Activated T-cell treated with anti-CD3 and anti-CD28 coated beads for 4 hours (primary cell): ENCODE measurements around the gene KRTAP10-8.
"Not testable (repeated sequence)": the region's sequence is repeated elsewhere in the genome, so short reads cannot be mapped to it uniquely, and the experiment has no call there.

Source experiments
- DNase-seq: peaks from one replicate; pipeline ENCODE4 v3.0.0-alpha.2; 2020

KRTAP10-8 gene

GRCh38 chr21:44600118-44600978 is 11.5 kb upstream of the KRTAP10-8 start, which contains the start of gene KRTAP10-7:
Gene KRTAP10-7 (plus strand): TSS chr21:44600597. CDS start chr21:44600622, 25 bp downstream.
- not testable (repeated sequence) for DNase-seq

DNA sequence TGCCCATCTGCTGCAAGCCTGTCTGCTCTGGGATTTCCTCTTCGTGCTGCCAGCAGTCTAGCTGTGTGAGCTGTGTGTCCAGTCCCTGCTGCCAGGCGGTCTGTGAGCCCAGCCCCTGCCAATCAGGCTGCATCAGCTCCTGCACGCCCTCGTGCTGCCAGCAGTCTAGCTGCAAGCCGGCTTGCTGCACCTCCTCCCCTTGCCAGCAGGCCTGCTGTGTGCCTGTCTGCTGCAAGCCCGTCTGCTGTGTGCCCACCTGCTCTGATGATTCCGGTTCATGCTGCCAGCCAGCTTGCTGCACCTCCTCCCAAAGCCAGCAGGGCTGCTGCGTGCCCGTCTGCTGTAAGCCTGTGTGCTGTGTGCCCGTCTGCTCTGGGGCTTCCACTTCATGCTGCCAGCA is 10.8 kb upstream of the KRTAP10-8 start:
- DNase-seq, result not testable (repeated sequence)

DNA sequence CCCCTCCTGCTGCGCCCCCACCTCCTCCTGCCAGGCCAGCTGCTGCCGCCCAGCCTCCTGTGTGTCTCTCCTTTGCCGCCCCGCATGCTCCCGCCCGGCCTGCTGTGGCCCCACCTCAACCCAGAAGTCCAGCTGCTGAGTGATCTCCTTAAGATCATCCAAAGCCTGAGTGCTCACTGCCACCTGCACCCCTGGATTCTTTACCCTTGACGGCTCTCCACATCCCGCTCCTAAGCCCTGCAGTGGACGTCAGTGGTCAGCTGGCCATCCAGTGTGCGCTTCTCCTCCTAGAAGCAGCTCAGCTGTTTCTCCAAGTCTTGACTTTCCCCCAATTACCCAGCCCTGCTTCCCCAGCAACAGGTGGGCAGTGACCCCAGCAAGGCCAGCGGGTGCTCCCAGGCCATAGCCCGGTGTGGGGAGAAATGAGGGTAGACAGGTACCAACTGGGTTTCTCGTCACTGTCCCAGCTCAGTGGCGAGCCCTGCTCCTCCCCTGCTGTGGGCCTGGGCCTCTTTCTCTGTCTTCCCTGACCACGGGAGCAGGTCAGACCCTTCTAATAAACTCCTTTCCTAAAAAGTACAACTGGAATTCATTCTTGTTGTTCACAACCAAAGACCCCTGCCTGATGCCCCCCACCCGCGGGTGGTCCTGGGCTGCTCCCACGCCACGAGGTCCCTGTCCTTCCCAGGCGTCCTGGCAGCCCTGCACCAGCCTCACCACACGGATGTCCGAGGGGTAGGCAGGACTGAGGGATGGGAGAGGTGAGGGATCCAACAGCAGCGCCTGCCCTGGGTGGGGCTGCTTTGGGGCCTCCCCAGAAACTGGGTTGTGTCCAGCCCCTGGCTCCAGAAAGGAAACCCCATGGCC is 10.1 kb upstream of the KRTAP10-8 start:
- no peak for DNase-seq

- DNase-seq, result no peak
These were observed 9.4 kb upstream of the KRTAP10-8 start for GRCh38 chr21:44602463-44602850.

GRCh38 chr21:44603109-44603875 is 8.6 kb upstream of the KRTAP10-8 start:
- DNase-seq, result no peak

DNA sequence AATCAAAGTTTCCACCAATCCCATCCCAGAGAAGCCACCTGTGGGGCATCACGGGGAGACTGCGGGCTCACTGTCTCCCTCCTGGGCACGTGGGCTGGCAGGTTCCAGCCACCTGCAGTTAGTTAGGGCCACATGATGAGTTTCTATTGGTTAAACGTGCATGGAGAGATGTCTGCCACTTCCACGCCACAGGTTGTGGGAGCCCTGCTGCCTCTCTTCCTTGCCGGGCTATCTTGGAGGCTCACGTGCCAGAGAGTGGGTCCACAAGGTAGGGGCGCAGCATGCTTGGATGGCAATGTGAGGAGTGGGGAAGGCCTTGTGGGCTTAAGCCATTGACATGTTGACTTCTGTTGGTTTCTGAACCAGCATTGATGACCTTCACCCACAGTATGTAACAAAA is 8.0 kb upstream of the KRTAP10-8 start:
- DNase-seq, result no peak

- no peak for DNase-seq
These were observed 5.4 kb upstream of the KRTAP10-8 start for GRCh38 chr21:44606495-44606894.

DNA sequence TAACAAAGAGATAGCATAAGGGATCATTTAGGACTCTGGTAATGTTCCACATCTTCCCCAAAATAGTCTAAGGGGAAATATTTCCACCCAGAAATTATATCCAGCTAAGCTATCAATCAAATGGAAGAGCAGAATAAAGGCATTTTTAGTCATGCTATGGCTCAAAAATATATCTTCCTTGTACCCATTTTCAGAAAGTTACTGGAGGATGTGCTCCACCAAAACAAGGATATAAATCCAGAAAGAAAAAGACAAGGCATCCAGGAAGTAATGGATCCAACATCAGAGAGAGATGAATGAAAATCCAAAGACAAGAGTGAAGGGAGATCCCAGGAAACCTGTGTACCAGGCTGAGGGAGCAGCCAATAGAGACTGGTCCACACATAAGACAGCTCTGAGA is 2.7 kb upstream of the KRTAP10-8 start:
- no peak for DNase-seq

GRCh38 chr21:44610157-44610843 is 1.6 kb upstream of the KRTAP10-8 start:
- DNase-seq, result not testable (repeated sequence)

DNA sequence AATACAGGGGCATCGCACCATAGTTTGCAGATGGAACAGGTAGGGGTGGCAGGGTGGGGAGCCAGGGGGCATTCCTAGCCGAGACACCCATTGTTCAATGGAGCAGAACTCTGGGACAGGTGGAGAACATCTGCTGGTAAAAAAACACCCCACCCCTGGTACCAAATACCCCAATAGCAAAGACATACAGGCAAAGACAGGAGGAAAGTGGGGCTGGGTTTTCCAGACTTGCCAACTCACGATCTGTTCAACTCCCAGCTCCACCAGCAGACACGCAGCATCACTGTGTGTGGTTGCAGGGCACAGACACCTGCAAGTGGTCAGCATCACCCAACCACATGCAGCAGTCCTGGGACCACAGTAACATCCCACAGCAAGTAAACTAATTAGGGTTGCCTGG is 328 bp upstream of the KRTAP10-8 start:
- DNase-seq, result no peak

DNA sequence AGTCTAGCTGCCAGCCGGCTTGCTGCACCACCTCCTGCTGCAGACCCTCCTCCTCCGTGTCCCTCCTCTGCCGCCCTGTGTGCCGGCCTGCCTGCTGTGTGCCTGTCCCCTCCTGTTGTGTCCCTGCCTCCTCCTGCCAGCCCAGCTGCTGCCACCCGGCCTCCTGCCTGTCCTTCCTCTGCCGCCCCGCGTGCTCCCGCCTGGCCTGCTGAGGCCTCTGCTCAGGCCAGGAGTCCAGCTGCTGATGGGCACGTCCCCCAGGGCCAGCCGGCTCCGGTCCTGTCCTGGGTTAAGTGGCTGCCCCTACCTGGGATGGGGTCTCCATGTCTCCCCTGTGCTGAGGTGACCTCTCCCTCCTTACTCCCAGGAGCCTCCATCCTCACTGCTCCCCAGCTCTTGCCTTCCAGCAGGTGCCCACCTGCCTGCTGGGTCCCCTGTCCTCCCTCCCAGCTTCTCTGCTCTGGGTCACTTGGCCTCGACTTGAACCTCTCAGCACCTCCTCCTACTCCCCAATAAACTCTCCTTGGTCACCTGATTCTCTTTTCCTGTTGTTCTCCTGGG is 870 bp downstream of the KRTAP10-8 start:
- no peak for DNase-seq

DNA sequence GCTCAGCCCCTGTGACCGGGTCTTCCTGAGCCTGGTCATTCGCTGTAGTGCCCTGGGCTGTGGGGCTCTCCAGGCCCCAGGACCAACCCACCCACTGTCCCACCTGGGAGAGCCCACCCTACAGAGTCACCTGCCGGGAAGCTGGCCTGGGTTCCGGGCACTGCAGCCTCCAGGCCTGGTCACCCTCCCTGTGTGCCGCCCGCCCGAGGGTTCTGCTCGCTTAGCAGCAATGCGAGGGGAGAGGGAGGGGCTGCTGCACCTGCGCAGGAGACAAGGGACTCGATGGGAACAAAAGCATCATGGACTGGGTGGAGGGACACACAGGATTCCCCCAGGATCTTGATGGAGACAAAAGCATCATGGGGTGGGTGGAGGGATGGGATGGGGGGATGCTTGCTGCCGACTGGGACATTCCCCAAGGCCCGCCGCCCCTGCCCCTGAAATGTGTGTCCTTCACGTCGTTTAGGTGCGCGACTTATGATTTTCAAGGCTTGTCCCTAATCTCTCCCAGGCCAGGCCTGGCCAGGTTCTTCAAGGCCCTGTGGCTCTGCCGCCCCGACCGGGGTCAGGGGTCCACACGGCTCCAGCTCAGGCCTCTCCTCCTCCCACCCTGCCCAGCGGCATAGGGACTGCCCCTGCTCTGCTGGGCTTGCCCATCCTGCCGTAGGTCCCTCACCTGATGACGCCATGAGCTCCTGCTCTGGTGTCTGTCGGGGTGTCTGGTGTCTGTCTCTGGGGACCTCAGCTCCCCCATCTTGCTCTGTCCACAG is 1.7 kb downstream of the KRTAP10-8 start:
- no peak for DNase-seq

- no peak for DNase-seq
These were observed 2.3 kb downstream of the KRTAP10-8 start for GRCh38 chr21:44614161-44614631.

GRCh38 chr21:44614961-44615391 is 3.1 kb downstream of the KRTAP10-8 start:
- DNase-seq, result no peak

GRCh38 chr21:44615466-44615865 is 3.6 kb downstream of the KRTAP10-8 start:
- DNase-seq, result no peak

- DNase-seq, result no peak
These were observed 4.2 kb downstream of the KRTAP10-8 start for GRCh38 chr21:44615911-44616590.

GRCh38 chr21:44616591-44616926 is 4.7 kb downstream of the KRTAP10-8 start:
- DNase-seq, result no peak

DNA sequence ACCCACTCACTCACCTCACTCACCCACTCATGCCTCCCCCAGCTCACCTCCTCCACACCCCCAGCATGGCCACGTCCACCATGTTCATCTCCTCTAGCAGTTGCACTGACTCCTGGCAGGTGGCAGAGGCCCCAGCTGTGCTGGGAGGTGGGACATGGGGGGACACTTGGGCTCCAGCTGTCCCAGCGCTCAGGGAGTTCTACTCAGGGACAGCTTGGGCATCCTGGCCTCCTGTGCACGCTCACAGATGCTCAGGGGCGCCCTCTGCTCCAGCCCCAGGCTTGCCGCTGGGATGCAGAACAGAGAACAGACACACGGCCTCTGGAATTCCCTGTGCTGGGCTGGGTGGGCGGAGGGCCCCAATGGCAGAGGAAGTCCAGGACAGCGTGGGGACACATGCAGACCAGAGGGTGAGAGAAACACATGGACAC is 5.2 kb downstream of the KRTAP10-8 start:
- DNase-seq, result no peak

DNA sequence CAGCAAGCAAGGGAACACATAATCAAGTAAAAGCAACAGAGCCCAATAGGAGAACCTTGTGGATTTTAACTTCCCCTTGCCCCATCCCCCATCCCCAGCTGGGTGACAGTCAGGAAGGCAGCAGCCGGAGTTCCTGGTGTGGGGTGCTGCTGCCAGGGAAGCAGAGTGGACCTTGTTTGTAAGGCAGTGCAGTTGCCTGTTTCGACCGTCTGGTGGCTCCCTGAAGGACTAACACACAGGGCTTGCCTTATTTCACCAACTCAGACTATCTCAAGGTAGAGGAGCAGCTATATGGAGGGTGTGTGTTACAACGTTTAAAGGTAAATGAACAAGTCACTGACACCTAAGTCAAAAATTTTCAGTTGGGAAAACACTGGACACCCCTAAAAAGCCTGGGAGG is 6.6 kb downstream of the KRTAP10-8 start:
- no peak for DNase-seq

DNA sequence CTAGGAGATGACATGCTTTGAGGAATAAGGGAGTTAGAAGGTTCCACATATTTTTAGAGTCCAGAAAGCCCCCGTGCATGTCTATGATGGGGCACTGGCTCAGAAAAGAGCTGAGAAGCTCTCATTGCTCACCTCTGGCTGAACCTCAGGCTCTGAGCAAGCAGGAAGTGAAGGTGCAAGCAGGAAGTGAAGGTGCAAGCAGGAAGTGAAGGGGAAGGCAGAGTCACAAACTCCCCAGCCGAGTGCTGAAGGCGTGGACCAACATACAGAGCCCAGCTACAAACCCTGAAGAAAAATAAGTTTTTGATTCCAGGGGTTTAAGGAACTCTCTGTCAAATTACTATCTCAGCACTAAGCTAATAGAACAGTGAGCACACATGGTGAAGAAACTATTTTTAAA is 7.0 kb downstream of the KRTAP10-8 start:
- DNase-seq, result peak; percentile 48

GRCh38 chr21:44619886-44620285 is 8.0 kb downstream of the KRTAP10-8 start:
- DNase-seq, result no peak
